ENCODE data around the gene FOXI3.

Gene FOXI3
- total RNA-seq, result 0 reads per million in 3 donors

- no peak within 1 kb of the TSS for H3K4me3 ChIP-seq (ENCODE audit: insufficient read depth, low read depth, low read length, poor library complexity, severe bottlenecking)
- H3K27me3 ChIP-seq (replicated peaks; ENCODE audit: control insufficient read depth, insufficient read depth, low read length, poor library complexity, severe bottlenecking), result peaks cover 35% of the 10 kb centered on the region
- peaks cover 6% of the 10 kb centered on the region for H3K4me1 ChIP-seq (ENCODE audit: control insufficient read depth, insufficient read depth, low read length, poor library complexity, severe bottlenecking)
- DNase-seq, result no peak
- H3K36me3 ChIP-seq (ENCODE audit: control insufficient read depth, insufficient read depth, low read length), result no peaks in the 10 kb centered on the region
- no peaks in the 10 kb centered on the region for H3K9me3 ChIP-seq (ENCODE audit: control insufficient read depth, low read length)
- H3K27ac ChIP-seq (ENCODE audit: insufficient read depth, low read length, poor library complexity, severe bottlenecking), result no peak within 1 kb of the TSS
Observed at GRCh38 chr2:88452565-88452905, at the start of gene FOXI3. FOXI3 (minus strand) TSS chr2:88452693; CDS start chr2:88452535, 158 bp downstream.

GRCh38 chr2:88500691-88501090 is 48.2 kb upstream of the FOXI3 start:
- H3K27me3 ChIP-seq (replicated peaks; ENCODE audit: control insufficient read depth, insufficient read depth, low read length, poor library complexity, severe bottlenecking), result no peaks in the 10 kb centered on the region
- no peak for DNase-seq
- H3K4me3 ChIP-seq (ENCODE audit: insufficient read depth, low read depth, low read length, poor library complexity, severe bottlenecking), result no peak overlapping the region
- no peak overlapping the region for H3K27ac ChIP-seq (ENCODE audit: insufficient read depth, low read length, poor library complexity, severe bottlenecking)
- no peaks in the 10 kb centered on the region for H3K4me1 ChIP-seq (ENCODE audit: control insufficient read depth, insufficient read depth, low read length, poor library complexity, severe bottlenecking)
- H3K9me3 ChIP-seq (ENCODE audit: control insufficient read depth, low read length), result no peaks in the 10 kb centered on the region
- H3K36me3 ChIP-seq (ENCODE audit: control insufficient read depth, insufficient read depth, low read length), result no peaks in the 10 kb centered on the region

- Histone ChIP-seq H3K4me1 (ENCODE audit: control insufficient read depth, insufficient read depth, low read length, poor library complexity, severe bottlenecking) (no peaks in the 10 kb centered on the region), H3K4me3 (ENCODE audit: insufficient read depth, low read depth, low read length, poor library complexity, severe bottlenecking) (no peak overlapping the region), H3K27me3 (replicated peaks; ENCODE audit: control insufficient read depth, insufficient read depth, low read length, poor library complexity, severe bottlenecking) (no peaks in the 10 kb centered on the region), H3K36me3 (ENCODE audit: control insufficient read depth, insufficient read depth, low read length) (no peaks in the 10 kb centered on the region), H3K27ac (ENCODE audit: insufficient read depth, low read length, poor library complexity, severe bottlenecking) (no peak overlapping the region), H3K9me3 (ENCODE audit: control insufficient read depth, low read length) (no peaks in the 10 kb centered on the region)
- no peak for DNase-seq
Observed at GRCh38 chr2:88499204-88499603, 46.7 kb upstream of the FOXI3 start.

GRCh38 chr2:88493481-88493880 is 41.0 kb upstream of the FOXI3 start:
- DNase-seq, result no peak
- no peaks in the 10 kb centered on the region for H3K27me3 ChIP-seq (replicated peaks; ENCODE audit: control insufficient read depth, insufficient read depth, low read length, poor library complexity, severe bottlenecking)
- no peak overlapping the region for H3K4me3 ChIP-seq (ENCODE audit: insufficient read depth, low read depth, low read length, poor library complexity, severe bottlenecking)
- H3K9me3 ChIP-seq (ENCODE audit: control insufficient read depth, low read length), result no peaks in the 10 kb centered on the region
- H3K36me3 ChIP-seq (ENCODE audit: control insufficient read depth, insufficient read depth, low read length), result no peaks in the 10 kb centered on the region
- H3K27ac ChIP-seq (ENCODE audit: insufficient read depth, low read length, poor library complexity, severe bottlenecking), result no peak overlapping the region
- H3K4me1 ChIP-seq (ENCODE audit: control insufficient read depth, insufficient read depth, low read length, poor library complexity, severe bottlenecking), result no peaks in the 10 kb centered on the region

- Histone ChIP-seq H3K36me3 (ENCODE audit: control insufficient read depth, insufficient read depth, low read length) (no peaks in the 10 kb centered on the region), H3K27me3 (replicated peaks; ENCODE audit: control insufficient read depth, insufficient read depth, low read length, poor library complexity, severe bottlenecking) (no peaks in the 10 kb centered on the region), H3K4me1 (ENCODE audit: control insufficient read depth, insufficient read depth, low read length, poor library complexity, severe bottlenecking) (no peaks in the 10 kb centered on the region), H3K4me3 (ENCODE audit: insufficient read depth, low read depth, low read length, poor library complexity, severe bottlenecking) (no peak overlapping the region), H3K27ac (ENCODE audit: insufficient read depth, low read length, poor library complexity, severe bottlenecking) (no peak overlapping the region), H3K9me3 (ENCODE audit: control insufficient read depth, low read length) (no peaks in the 10 kb centered on the region)
- DNase-seq, result no peak
Observed at GRCh38 chr2:88492002-88492401, 39.5 kb upstream of the FOXI3 start.

- Histone ChIP-seq H3K4me3 (ENCODE audit: insufficient read depth, low read depth, low read length, poor library complexity, severe bottlenecking) (no peak overlapping the region), H3K27ac (ENCODE audit: insufficient read depth, low read length, poor library complexity, severe bottlenecking) (no peak overlapping the region), H3K9me3 (ENCODE audit: control insufficient read depth, low read length) (no peaks in the 10 kb centered on the region), H3K4me1 (ENCODE audit: control insufficient read depth, insufficient read depth, low read length, poor library complexity, severe bottlenecking) (no peaks in the 10 kb centered on the region), H3K36me3 (ENCODE audit: control insufficient read depth, insufficient read depth, low read length) (no peaks in the 10 kb centered on the region), H3K27me3 (replicated peaks; ENCODE audit: control insufficient read depth, insufficient read depth, low read length, poor library complexity, severe bottlenecking) (no peaks in the 10 kb centered on the region)
- no peak for DNase-seq
Observed at GRCh38 chr2:88489181-88489580, 36.7 kb upstream of the FOXI3 start.

GRCh38 chr2:88483200-88483599 is 30.7 kb upstream of the FOXI3 start:
- no peaks in the 10 kb centered on the region for H3K36me3 ChIP-seq (ENCODE audit: control insufficient read depth, insufficient read depth, low read length)
- H3K4me3 ChIP-seq (ENCODE audit: insufficient read depth, low read depth, low read length, poor library complexity, severe bottlenecking), result no peak overlapping the region
- H3K27ac ChIP-seq (ENCODE audit: insufficient read depth, low read length, poor library complexity, severe bottlenecking), result no peak overlapping the region
- no peaks in the 10 kb centered on the region for H3K4me1 ChIP-seq (ENCODE audit: control insufficient read depth, insufficient read depth, low read length, poor library complexity, severe bottlenecking)
- no peaks in the 10 kb centered on the region for H3K9me3 ChIP-seq (ENCODE audit: control insufficient read depth, low read length)
- H3K27me3 ChIP-seq (replicated peaks; ENCODE audit: control insufficient read depth, insufficient read depth, low read length, poor library complexity, severe bottlenecking), result no peaks in the 10 kb centered on the region
- DNase-seq, result no peak

GRCh38 chr2:88481691-88482336 is 29.3 kb upstream of the FOXI3 start:
- DNase-seq, result no peak
- Histone ChIP-seq H3K4me1 (ENCODE audit: control insufficient read depth, insufficient read depth, low read length, poor library complexity, severe bottlenecking) (no peaks in the 10 kb centered on the region), H3K9me3 (ENCODE audit: control insufficient read depth, low read length) (no peaks in the 10 kb centered on the region), H3K27me3 (replicated peaks; ENCODE audit: control insufficient read depth, insufficient read depth, low read length, poor library complexity, severe bottlenecking) (no peaks in the 10 kb centered on the region), H3K4me3 (ENCODE audit: insufficient read depth, low read depth, low read length, poor library complexity, severe bottlenecking) (no peak overlapping the region), H3K36me3 (ENCODE audit: control insufficient read depth, insufficient read depth, low read length) (no peaks in the 10 kb centered on the region), H3K27ac (ENCODE audit: insufficient read depth, low read length, poor library complexity, severe bottlenecking) (no peak overlapping the region)

GRCh38 chr2:88472811-88473210 is 20.3 kb upstream of the FOXI3 start:
- no peaks in the 10 kb centered on the region for H3K9me3 ChIP-seq (ENCODE audit: control insufficient read depth, low read length)
- DNase-seq, result no peak
- no peaks in the 10 kb centered on the region for H3K4me1 ChIP-seq (ENCODE audit: control insufficient read depth, insufficient read depth, low read length, poor library complexity, severe bottlenecking)
- no peak overlapping the region for H3K27ac ChIP-seq (ENCODE audit: insufficient read depth, low read length, poor library complexity, severe bottlenecking)
- H3K36me3 ChIP-seq (ENCODE audit: control insufficient read depth, insufficient read depth, low read length), result no peaks in the 10 kb centered on the region
- H3K27me3 ChIP-seq (replicated peaks; ENCODE audit: control insufficient read depth, insufficient read depth, low read length, poor library complexity, severe bottlenecking), result peaks cover 2% of the 10 kb centered on the region
- no peak overlapping the region for H3K4me3 ChIP-seq (ENCODE audit: insufficient read depth, low read depth, low read length, poor library complexity, severe bottlenecking)

GRCh38 chr2:88471083-88471942 is 18.8 kb upstream of the FOXI3 start:
- peaks cover 2% of the 10 kb centered on the region for H3K27me3 ChIP-seq (replicated peaks; ENCODE audit: control insufficient read depth, insufficient read depth, low read length, poor library complexity, severe bottlenecking)
- no peak overlapping the region for H3K27ac ChIP-seq (ENCODE audit: insufficient read depth, low read length, poor library complexity, severe bottlenecking)
- no peaks in the 10 kb centered on the region for H3K4me1 ChIP-seq (ENCODE audit: control insufficient read depth, insufficient read depth, low read length, poor library complexity, severe bottlenecking)
- no peaks in the 10 kb centered on the region for H3K9me3 ChIP-seq (ENCODE audit: control insufficient read depth, low read length)
- no peaks in the 10 kb centered on the region for H3K36me3 ChIP-seq (ENCODE audit: control insufficient read depth, insufficient read depth, low read length)
- no peak overlapping the region for H3K4me3 ChIP-seq (ENCODE audit: insufficient read depth, low read depth, low read length, poor library complexity, severe bottlenecking)
- no peak for DNase-seq
